Ovary (tissue), 9 donors: ENCODE measurements around the gene FBXW8. TPM values are rescaled to one million over a fixed set of nuclear protein-coding genes. Genes with fewer than 3 reads are reported as not detected.

Experiments used
- DNase-seq, 5 donors: peaks; one replicate each; pipeline ENCODE4 v3.0.0-alpha.2; 2019 to 2020
- H3K27ac ChIP-seq, 2 donors: fragments of 200-600 bp; one replicate each; pipeline versions ENCODE4 v1.5.1 to v1.8.0; 2019 to 2022
- H3K27me3 ChIP-seq: fragments of 200-600 bp; one replicate; pipeline ENCODE4 v1.8.0; 2022
- H3K36me3 ChIP-seq: fragments of 200-600 bp; sonication (generic); one replicate; pipeline ENCODE4 v1.5.1; 2019
- H3K4me1 ChIP-seq: one replicate; pipeline ENCODE4 v1.8.1; 2013; ENCODE audit warnings: mild to moderate bottlenecking, moderate library complexity; ENCODE audit not compliant: insufficient read depth
- H3K4me3 ChIP-seq: fragments of 200-600 bp; sonication (generic); one replicate; pipeline ENCODE4 v1.5.1; 2017
- H3K9me3 ChIP-seq, 2 donors: fragments of 200-600 bp in 1 of 2; sonication (generic) in 1 of 2; one replicate each; pipeline versions ENCODE4 v1.5.1 to v1.8.1; 2013 to 2019; ENCODE audit warnings: mild to moderate bottlenecking in 1 of 2, moderate library complexity in 1 of 2
- EP300 ChIP-seq: sonication (generic); formaldehyde crosslinking; IDR thresholded peaks from one replicate; pipeline ENCODE4 v1.6.1; 2017; ENCODE audit warnings: antibody characterized with exemption
- POLR2A ChIP-seq: fragments of 450-650 bp; IDR thresholded peaks from one replicate; pipeline ENCODE4 v1.6.1; 2017; ENCODE audit warnings: antibody characterized with exemption, mild to moderate bottlenecking, moderate library complexity
- WGBS, 3 donors: extraction: QIAGEN DNeasy Blood & Tissue Kit in 1 of 3; methylation state at CpG; one replicate each; pipeline versions ENCODE4 v1.1.5 to v1.1.7; 2013 to 2017; 5-methylcytosine and 5-hydroxymethylcytosine counted together
- intact Hi-C, 4 donors: fragments of 100-400 bp; cut with DNase I; formaldehyde crosslinking; loops; one replicate each; pipeline versions ENCODE4 v1.11.0 to v1.15.1; 2022 to 2023
- polyA plus RNA-seq, 2 donors: library from polyadenylated mRNA; stranded (reverse); fragments of 200-250 nt in 1 of 2; fragments of 350-450 nt in 1 of 2; fragmentation: Illumina TruSeq in 1 of 2; extraction: RNeasy Lipid Tissue Mini Kit (QIAGEN cat#74804) in 1 of 2; gene quantifications; one replicate each; pipeline ENCODE4 v1.2.3, GENCODE V29; 2013 to 2014
- total RNA-seq, 7 donors: library from RNA; depleted of rRNA in 2 of 7; stranded (reverse); fragments of >200 nt in 2 of 7; fragmentation: NEBNext Ultra II Directional in 3 of 7; extraction: Animal tissue kit (Norgen Biotek cat#: 25700) in 3 of 7; gene quantifications; one replicate each; pipeline versions ENCODE4 v1.1.0 to v1.2.4, GENCODE V29; 2016 to 2023
- TF ChIP-seq, protein P1 (sequence below), 3 donors: fragments of 450-650 bp in 2 of 3; fragments of 200-600 bp in 1 of 3; IDR thresholded peaks; one replicate each; pipeline versions ENCODE4 v1.5.1 to v1.8.0; 2016 to 2022; ENCODE audit warnings: antibody characterized with exemption in 3 of 3, mild to moderate bottlenecking in 1 of 3
- donor health status: DM: no; HTN: no; CAD: no; lungs with moderate emphysema.
- donor health status: DM: no; HTN: no; CAD: no.
- donor health status: Bipolar disorder and iron deficiency.
- donor health status: DM: yes; HTN: yes; CAD: no.
- donor health status: DM: no; HTN: no; CAD: no.
- donor health status: DM: yes; HTN: yes; CAD: no.

FBXW8 gene
- total and polyA plus RNA-seq, 9 donors = 7.4 to 23.1 (median 16.6) TPM

DNA sequence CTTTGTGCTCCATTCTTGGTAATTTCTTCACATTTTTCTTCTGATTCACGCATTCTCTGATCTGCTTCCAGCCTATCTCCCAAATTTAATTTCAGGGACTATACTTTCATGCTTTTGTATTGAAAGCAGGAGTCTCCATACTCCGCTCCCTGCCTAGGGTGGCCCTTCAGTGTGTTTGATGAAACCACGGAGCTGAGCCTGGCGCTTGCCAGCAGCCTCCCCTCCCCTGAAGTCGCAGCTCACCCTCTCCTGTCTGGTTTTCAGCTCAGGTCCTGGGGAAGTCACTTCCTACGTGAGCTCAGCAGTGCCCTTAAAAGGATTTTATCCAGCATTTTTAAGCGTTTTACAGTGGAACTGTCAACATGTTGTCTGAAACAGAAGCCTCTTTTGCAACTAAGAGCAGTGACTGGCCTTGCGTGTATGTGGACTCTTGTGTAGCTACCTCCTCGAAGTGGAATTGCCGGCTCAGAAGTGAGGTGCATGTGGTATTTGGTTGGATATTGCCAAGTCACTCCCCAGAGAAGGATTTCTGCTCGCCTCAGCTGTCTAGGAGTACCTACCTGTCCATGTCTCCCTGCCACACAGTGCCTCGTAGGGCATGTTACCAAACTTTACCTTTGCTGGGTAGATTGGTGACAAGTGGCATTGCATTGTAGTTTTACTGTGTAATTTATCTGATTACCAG is 109.9 kb downstream of the FBXW8 start:
- 69 to 78% (median 70%) methylated on average over 12 of the region's 12 CpGs for WGBS, 3 donors
- no peak for DNase-seq
- Histone ChIP-seq H3K9me3 (no peaks in the 10 kb centered on the region), H3K4me3 (no peak overlapping the region), H3K27me3 (no peaks in the 10 kb centered on the region), H3K4me1 (peaks cover under 1% of the 10 kb centered on the region), H3K27ac (no peak overlapping the region), H3K36me3 (no peaks in the 10 kb centered on the region)
- TF ChIP-seq, protein P1, sequence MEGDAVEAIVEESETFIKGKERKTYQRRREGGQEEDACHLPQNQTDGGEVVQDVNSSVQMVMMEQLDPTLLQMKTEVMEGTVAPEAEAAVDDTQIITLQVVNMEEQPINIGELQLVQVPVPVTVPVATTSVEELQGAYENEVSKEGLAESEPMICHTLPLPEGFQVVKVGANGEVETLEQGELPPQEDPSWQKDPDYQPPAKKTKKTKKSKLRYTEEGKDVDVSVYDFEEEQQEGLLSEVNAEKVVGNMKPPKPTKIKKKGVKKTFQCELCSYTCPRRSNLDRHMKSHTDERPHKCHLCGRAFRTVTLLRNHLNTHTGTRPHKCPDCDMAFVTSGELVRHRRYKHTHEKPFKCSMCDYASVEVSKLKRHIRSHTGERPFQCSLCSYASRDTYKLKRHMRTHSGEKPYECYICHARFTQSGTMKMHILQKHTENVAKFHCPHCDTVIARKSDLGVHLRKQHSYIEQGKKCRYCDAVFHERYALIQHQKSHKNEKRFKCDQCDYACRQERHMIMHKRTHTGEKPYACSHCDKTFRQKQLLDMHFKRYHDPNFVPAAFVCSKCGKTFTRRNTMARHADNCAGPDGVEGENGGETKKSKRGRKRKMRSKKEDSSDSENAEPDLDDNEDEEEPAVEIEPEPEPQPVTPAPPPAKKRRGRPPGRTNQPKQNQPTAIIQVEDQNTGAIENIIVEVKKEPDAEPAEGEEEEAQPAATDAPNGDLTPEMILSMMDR (IDR thresholded peaks at IDR 0.05) = no peak
- TF ChIP-seq EP300 (no peak), POLR2A (no peak)
- intact Hi-C loops = loop anchor here in 2 of 4 donors (10.0 kb wide), 2 partner anchors 94 to 834 kb away; no protein-coding TSS in a partner anchor

DNA sequence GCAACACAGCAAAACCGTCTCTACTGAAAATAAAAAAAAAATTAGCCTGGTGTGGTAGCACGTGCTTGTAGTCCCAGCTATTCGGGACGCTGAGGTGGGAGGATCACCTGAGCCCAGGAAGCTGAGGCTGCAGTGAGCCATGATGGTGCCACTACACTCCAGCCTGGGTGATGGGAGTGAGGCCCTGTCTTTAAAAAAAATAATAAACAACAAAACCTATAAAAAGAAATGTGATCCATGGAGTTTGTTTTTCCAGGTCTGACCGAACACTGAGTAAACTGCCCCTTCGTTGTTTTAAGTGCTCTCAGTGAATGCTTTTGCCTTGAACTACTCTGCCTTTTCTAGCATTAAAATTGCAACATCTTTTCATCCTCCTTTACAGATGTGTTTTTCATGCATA is 111.7 kb downstream of the FBXW8 start:
- no peak for DNase-seq
- no peak overlapping the region for H3K27ac ChIP-seq
- H3K4me3 ChIP-seq = no peak overlapping the region
- TF ChIP-seq, protein P1 (IDR thresholded peaks at IDR 0.05) = no peak
- TF ChIP-seq EP300 (no peak), POLR2A (no peak)
- intact Hi-C loops = loop anchor here in 2 of 4 donors (10.0 kb wide), 2 partner anchors 92 to 832 kb away; no protein-coding TSS in a partner anchor
- 74 to 77% (median 75%) methylated on average over 6 of the region's 6 CpGs for whole genome bisulfite sequencing, 3 donors
- no peaks in the 10 kb centered on the region for H3K27me3 ChIP-seq
- no peaks in the 10 kb centered on the region for H3K36me3 ChIP-seq
- peaks cover 3% of the 10 kb centered on the region for H3K4me1 ChIP-seq
- H3K9me3 ChIP-seq = no peaks in the 10 kb centered on the region

DNA sequence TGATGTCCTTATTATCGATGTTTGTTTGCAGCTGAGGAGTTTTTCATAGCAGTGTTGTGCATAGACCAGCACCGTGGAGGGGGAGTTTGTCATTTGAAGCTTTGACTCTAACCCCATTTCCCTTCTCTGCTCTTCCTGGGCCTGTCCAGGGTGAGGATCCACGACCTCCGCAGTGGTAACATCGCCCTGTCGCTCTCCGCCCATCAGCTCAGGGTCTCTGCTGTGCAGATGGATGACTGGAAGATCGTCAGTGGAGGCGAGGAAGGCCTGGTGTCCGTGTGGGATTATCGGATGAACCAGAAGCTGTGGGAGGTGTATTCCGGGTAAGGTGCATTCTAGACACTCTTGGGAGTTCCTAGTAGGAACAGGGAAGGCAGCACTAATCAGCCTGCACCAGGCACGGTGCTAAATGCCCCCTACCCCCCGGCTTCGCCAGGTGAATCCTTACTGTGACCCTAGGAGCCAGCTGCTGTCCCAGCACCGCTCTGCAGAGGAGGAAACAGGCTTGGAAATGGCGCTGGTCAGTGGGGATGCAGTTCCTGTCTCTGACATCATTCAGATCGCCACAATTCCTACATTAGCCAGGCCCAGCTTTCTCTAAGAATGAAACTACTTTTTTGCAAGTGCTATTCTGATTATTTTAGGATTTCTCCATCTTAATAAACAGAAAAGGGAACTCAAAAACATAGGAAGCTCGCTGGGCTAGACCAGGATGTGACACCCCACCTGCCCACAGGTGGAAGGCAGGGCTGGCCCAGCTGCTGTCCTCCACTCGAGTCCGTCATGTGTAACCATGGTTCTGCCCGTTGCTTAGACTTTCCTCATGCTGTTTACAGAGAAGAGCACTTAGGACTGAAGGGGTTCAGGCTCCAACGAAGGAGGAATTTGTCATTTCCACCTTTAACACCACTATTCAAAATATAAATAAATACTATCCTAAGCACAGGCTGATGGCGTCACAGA is 113.5 kb downstream of the FBXW8 start:
- Histone ChIP-seq H3K4me3 (no peak overlapping the region), H3K27me3 (no peaks in the 10 kb centered on the region), H3K36me3 (no peaks in the 10 kb centered on the region), H3K27ac (no peak overlapping the region), H3K4me1 (peaks cover 3% of the 10 kb centered on the region), H3K9me3 (no peaks in the 10 kb centered on the region)
- 83% methylated on average over 24 of the region's 24 CpGs for WGBS, 3 donors
- no peak for DNase-seq
- intact Hi-C loops = loop anchor here in 2 of 4 donors (10.0 kb wide), 2 partner anchors 91 to 831 kb away; no protein-coding TSS in a partner anchor
- TF ChIP-seq, protein P1 (IDR thresholded peaks at IDR 0.05) = no peak
- no peak for TF ChIP-seq POLR2A
- TF ChIP-seq EP300 = no peak

DNA sequence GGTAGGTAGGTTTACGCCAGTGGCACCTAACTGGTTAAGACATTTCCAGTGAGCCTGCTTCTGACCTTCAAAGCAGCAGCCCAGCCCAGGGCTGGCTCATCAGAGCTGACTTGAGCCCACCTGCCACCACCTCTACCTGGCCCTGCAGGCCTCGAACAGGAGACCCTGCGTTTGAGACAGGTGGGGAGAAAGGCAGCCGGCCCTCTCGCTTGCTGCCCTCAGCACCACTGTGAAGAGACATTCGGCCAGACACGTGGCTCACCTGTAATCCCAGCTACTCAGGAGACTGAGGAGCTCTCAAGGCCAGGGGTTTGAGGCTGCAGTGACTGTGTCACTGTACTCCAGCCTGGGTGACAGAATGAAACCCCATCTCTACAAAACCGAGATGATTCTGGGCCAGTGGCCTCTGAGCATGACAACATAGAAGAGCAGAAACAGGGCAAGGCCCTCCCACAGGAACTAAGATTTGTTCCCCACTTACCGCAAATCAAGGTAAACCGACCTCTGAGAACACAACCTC is 114.3 kb downstream of the FBXW8 start:
- H3K9me3 ChIP-seq = no peaks in the 10 kb centered on the region
- WGBS, 3 donors = 76 to 84% (median 78%) methylated on average over 10 of the region's 10 CpGs
- intact Hi-C loops = loop anchor here in 3 of 4 donors (5.0 to 10.0 kb wide), 4 partner anchors 90 to 830 kb away; no protein-coding TSS in a partner anchor
- no peaks in the 10 kb centered on the region for H3K36me3 ChIP-seq
- peaks cover 3% of the 10 kb centered on the region for H3K4me1 ChIP-seq
- TF ChIP-seq, protein P1 (IDR thresholded peaks at IDR 0.05) = no peak
- TF ChIP-seq EP300 = no peak
- TF ChIP-seq POLR2A = no peak
- DNase-seq = peak in 1 of 5 donors; percentile 32
- H3K4me3 ChIP-seq = no peak overlapping the region
- H3K27me3 ChIP-seq = no peaks in the 10 kb centered on the region
- no peak overlapping the region for H3K27ac ChIP-seq
